Trophoblast cell (in vitro differentiated cells and primary cell): Measurements from ENCODE around the gene KCNH6.

Source experiments
- DNase-seq, 2 donors: peaks; one replicate each; pipeline ENCODE4 v3.0.0-alpha.2; 2016
- H2AFZ ChIP-seq: 2 replicates; pipeline ENCODE4 v1.6.1; 2013; ENCODE audit warnings: low read length, moderate library complexity, mild to moderate bottlenecking; ENCODE audit not compliant: insufficient read depth, poor library complexity
- H2AK5ac ChIP-seq: 2 replicates; pipeline ENCODE4 v1.6.1; 2013; ENCODE audit warnings: mild to moderate bottlenecking, low read length
- H2BK120ac ChIP-seq: 2 replicates; pipeline ENCODE4 v1.6.1; 2013; ENCODE audit warnings: low read length, mild to moderate bottlenecking, moderate library complexity; ENCODE audit not compliant: insufficient read depth, poor library complexity
- H2BK12ac ChIP-seq: 2 replicates; pipeline ENCODE4 v1.6.1; 2013; ENCODE audit warnings: mild to moderate bottlenecking, low read length, moderate library complexity
- H2BK5ac ChIP-seq: 2 replicates; pipeline ENCODE4 v1.6.1; 2013; ENCODE audit warnings: low read length, low read depth, moderate library complexity, mild to moderate bottlenecking; ENCODE audit not compliant: poor library complexity
- H3K14ac ChIP-seq: 2 replicates; pipeline ENCODE4 v1.6.1; 2013; ENCODE audit warnings: mild to moderate bottlenecking, low read length
- H3K18ac ChIP-seq: 2 replicates; pipeline ENCODE4 v1.6.1; 2013; ENCODE audit warnings: mild to moderate bottlenecking, low read length
- H3K23ac ChIP-seq: 2 replicates; pipeline ENCODE4 v1.6.1; 2013; ENCODE audit warnings: low read length
- H3K27ac ChIP-seq: 2 replicates; pipeline ENCODE4 v1.5.1; 2013; ENCODE audit warnings: low read depth, mild to moderate bottlenecking, inconsistent platforms, low read length, moderate library complexity
- H3K27me3 ChIP-seq: 2 replicates; pipeline ENCODE4 v1.6.1; 2013; ENCODE audit warnings: inconsistent platforms, mild to moderate bottlenecking, low read length, moderate library complexity; ENCODE audit not compliant: insufficient read depth
- H3K36me3 ChIP-seq, 2 experiments: 1 replicate in 1 of 2; 2 replicates in 1 of 2; pipeline ENCODE4 v1.6.1; 2013; ENCODE audit warnings: low read length in 2 of 2, mild to moderate bottlenecking in 2 of 2, moderate library complexity in 1 of 2; ENCODE audit not compliant: insufficient read depth in 2 of 2, control insufficient read depth in 1 of 2
- H3K4ac ChIP-seq: 2 replicates; pipeline ENCODE4 v1.6.1; 2013; ENCODE audit warnings: low read depth, mild to moderate bottlenecking, low read length, moderate library complexity
- H3K4me1 ChIP-seq, 2 experiments: 1 replicate in 1 of 2; 2 replicates in 1 of 2; pipeline ENCODE4 v1.6.1; 2013; ENCODE audit warnings: low read length in 2 of 2, mild to moderate bottlenecking in 2 of 2, moderate library complexity in 1 of 2; ENCODE audit not compliant: insufficient read depth in 2 of 2, control insufficient read depth in 1 of 2
- H3K4me2 ChIP-seq: 2 replicates; pipeline ENCODE4 v1.6.1; 2013; ENCODE audit warnings: inconsistent platforms, mild to moderate bottlenecking, low read length, moderate library complexity
- H3K4me3 ChIP-seq: 2 replicates; pipeline ENCODE4 v1.5.1; 2013; ENCODE audit warnings: mild to moderate bottlenecking, low read depth, low read length, inconsistent platforms
- H3K79me1 ChIP-seq: one replicate; pipeline ENCODE4 v1.6.1; 2013; ENCODE audit warnings: low read length
- H3K79me2 ChIP-seq: 2 replicates; pipeline ENCODE4 v1.6.1; 2013; ENCODE audit warnings: low read length, mild to moderate bottlenecking; ENCODE audit not compliant: control insufficient read depth, insufficient read depth, poor library complexity
- H3K9ac ChIP-seq: 2 replicates; pipeline ENCODE4 v1.6.1; 2013; ENCODE audit warnings: mild to moderate bottlenecking, low read length
- H3K9me3 ChIP-seq: 2 replicates; pipeline ENCODE4 v1.6.1; 2013; ENCODE audit warnings: low read depth, mild to moderate bottlenecking, control low read depth, inconsistent platforms, low read length; ENCODE audit not compliant: insufficient read depth
- H4K12ac ChIP-seq: 2 replicates; pipeline ENCODE4 v1.6.1; 2013; ENCODE audit warnings: low read depth, mild to moderate bottlenecking, low read length, moderate library complexity
- H4K8ac ChIP-seq: 2 replicates; pipeline ENCODE4 v1.6.1; 2013; ENCODE audit warnings: low read depth, mild to moderate bottlenecking, low read length, moderate library complexity
- H4K91ac ChIP-seq: one replicate; pipeline ENCODE4 v1.6.1; 2013; ENCODE audit warnings: low read depth, mild to moderate bottlenecking, low read length, moderate library complexity
- WGBS: extraction: QIAGEN DNeasy Blood & Tissue Kit; methylation state at CpG from one replicate; pipeline ENCODE4 v1.1.7; 2013; ENCODE audit warnings: missing lambda C conversion rate; ENCODE audit not compliant: insufficient read length, insufficient coverage; ENCODE audit errors: extremely low coverage; 5-methylcytosine and 5-hydroxymethylcytosine counted together

The KCNH6 gene

DNA sequence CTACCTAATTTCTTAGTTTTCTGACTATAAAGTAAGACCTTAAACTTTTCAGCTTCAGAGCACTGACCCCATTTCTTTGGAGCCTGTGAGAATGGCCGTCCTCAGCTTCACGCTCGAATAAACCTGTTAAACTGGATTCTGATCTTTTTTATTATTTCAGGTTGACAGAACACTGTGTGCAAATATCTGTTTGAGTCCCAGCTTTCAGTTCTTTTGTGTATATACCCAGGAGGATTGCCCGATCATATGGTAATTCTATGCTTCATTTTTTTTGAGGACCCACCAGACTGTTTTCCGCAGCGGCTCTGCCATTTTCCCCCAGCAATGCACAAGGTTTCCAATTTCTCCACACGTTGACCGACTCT is 19.8 kb upstream of the KCNH6 start:
- H2AFZ ChIP-seq, result no peak overlapping the region
- no peak overlapping the region for H2BK12ac ChIP-seq
- H3K18ac ChIP-seq, result no peak overlapping the region
- no peak overlapping the region for H3K9ac ChIP-seq
- no peaks in the 10 kb centered on the region for H3K4me1 ChIP-seq
- H3K14ac ChIP-seq, result no peak overlapping the region
- H3K23ac ChIP-seq, result no peak overlapping the region
- peaks cover 10% of the 10 kb centered on the region for H3K9me3 ChIP-seq
- no peak overlapping the region for H3K27ac ChIP-seq
- H4K91ac ChIP-seq, result no peak overlapping the region
- H3K36me3 ChIP-seq, result no peaks in the 10 kb centered on the region
- H3K4ac ChIP-seq, result no peak overlapping the region
- no CpG with 5 or more reads among the region's 8 CpGs for WGBS
- DNase-seq, result no peak
- H4K8ac ChIP-seq, result no peak overlapping the region
- H2AK5ac ChIP-seq, result no peak overlapping the region
- no peaks in the 10 kb centered on the region for H3K79me2 ChIP-seq
- H3K27me3 ChIP-seq, result no peaks in the 10 kb centered on the region
- no peak overlapping the region for H2BK120ac ChIP-seq
- H3K4me2 ChIP-seq, result no peak overlapping the region
- H4K12ac ChIP-seq, result no peak overlapping the region
- H3K79me1 ChIP-seq, result no peaks in the 10 kb centered on the region
- no peak overlapping the region for H3K4me3 ChIP-seq
- H2BK5ac ChIP-seq, result no peak overlapping the region

DNA sequence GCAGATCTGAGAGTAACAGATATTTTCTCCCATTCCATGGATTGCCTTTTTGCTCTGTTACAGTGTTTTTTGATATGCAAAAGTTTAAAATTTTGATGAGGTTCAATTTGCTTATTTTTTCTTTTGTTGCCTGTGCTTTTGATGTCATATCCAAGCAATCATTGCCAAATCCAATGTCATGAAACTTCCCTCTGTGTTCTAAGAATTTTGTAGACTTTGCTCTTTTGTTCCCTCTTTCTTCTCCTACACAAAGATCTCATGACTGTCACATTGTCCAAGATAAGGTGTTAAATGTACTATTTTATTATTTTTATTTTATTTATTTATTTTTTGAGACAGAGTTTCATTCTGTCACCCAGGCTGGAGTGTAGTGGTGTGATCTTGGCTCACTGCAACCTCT is 18.9 kb upstream of the KCNH6 start:
- H3K4me3 ChIP-seq, result no peak overlapping the region
- H3K27ac ChIP-seq, result no peak overlapping the region
- no peak overlapping the region for H2BK5ac ChIP-seq
- H3K9ac ChIP-seq, result no peak overlapping the region
- no peak for DNase-seq
- H2BK12ac ChIP-seq, result no peak overlapping the region
- H3K79me2 ChIP-seq, result no peaks in the 10 kb centered on the region
- H3K23ac ChIP-seq, result no peak overlapping the region
- H4K12ac ChIP-seq, result no peak overlapping the region
- H3K4ac ChIP-seq, result no peak overlapping the region
- H2AK5ac ChIP-seq, result no peak overlapping the region
- no peak overlapping the region for H2BK120ac ChIP-seq
- no peaks in the 10 kb centered on the region for H3K27me3 ChIP-seq
- H3K18ac ChIP-seq, result no peak overlapping the region
- no peaks in the 10 kb centered on the region for H3K36me3 ChIP-seq
- peaks cover 10% of the 10 kb centered on the region for H3K9me3 ChIP-seq
- H4K91ac ChIP-seq, result no peak overlapping the region
- H4K8ac ChIP-seq, result no peak overlapping the region
- H3K79me1 ChIP-seq, result no peaks in the 10 kb centered on the region
- no peaks in the 10 kb centered on the region for H3K4me1 ChIP-seq
- no peak overlapping the region for H3K14ac ChIP-seq
- no peak overlapping the region for H2AFZ ChIP-seq
- H3K4me2 ChIP-seq, result no peak overlapping the region

DNA sequence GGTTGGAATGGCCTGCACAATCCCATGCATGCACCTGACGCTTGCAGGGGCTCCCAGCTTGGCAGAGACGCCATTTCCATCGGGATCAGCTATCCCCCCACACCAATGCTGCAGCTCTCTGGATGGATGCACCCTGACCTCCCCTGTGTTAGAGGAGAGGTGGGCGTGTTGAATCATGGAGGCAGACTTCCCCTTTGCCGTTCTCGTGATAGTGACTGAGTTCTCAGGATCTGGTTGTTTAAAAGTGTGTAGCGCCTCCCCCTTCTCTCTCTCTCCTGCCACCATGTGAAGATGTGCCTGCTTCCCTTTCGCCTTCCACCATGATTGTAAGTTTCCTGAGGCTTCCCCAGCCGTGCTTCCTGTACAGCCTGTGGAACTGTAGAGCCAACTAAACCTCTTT is 17.8 kb upstream of the KCNH6 start:
- H3K4me2 ChIP-seq, result no peak overlapping the region
- H4K8ac ChIP-seq, result no peak overlapping the region
- no peak overlapping the region for H3K4me3 ChIP-seq
- no peak overlapping the region for H3K4ac ChIP-seq
- H4K12ac ChIP-seq, result no peak overlapping the region
- H3K9me3 ChIP-seq, result peaks cover 10% of the 10 kb centered on the region
- H3K27me3 ChIP-seq, result no peaks in the 10 kb centered on the region
- H2BK5ac ChIP-seq, result no peak overlapping the region
- H3K18ac ChIP-seq, result no peak overlapping the region
- no peak overlapping the region for H3K14ac ChIP-seq
- no peak overlapping the region for H3K9ac ChIP-seq
- no peak overlapping the region for H3K23ac ChIP-seq
- H2BK120ac ChIP-seq, result no peak overlapping the region
- DNase-seq, result no peak
- no peaks in the 10 kb centered on the region for H3K4me1 ChIP-seq
- no peak overlapping the region for H3K27ac ChIP-seq
- H4K91ac ChIP-seq, result no peak overlapping the region
- WGBS, result no CpG with 5 or more reads among the region's 9 CpGs
- H3K79me1 ChIP-seq, result no peaks in the 10 kb centered on the region
- no peaks in the 10 kb centered on the region for H3K36me3 ChIP-seq
- H2AFZ ChIP-seq, result no peak overlapping the region
- H2AK5ac ChIP-seq, result no peak overlapping the region
- no peaks in the 10 kb centered on the region for H3K79me2 ChIP-seq
- H2BK12ac ChIP-seq, result no peak overlapping the region

DNA sequence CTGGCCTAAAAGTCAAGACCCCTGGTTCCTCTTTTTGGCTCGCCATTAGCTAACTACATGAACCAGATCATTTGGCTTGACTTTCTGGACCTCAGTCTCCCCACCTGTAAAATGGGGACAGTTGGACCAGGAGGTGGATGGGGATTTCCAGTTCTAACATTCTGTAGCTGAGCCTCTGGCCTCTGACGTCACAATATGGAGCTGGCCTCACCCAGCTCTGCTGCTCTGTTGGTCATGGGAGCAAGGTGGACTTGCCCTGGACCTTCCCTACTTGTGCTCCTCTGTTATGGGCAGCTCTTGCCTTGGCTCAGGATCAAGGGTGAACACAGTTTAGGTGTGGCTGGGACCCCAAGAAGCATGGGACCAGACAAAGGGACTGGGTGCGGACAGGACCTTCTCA is 16.5 kb upstream of the KCNH6 start:
- Histone ChIP-seq H3K9me3 (peaks cover 10% of the 10 kb centered on the region), H3K79me2 (no peaks in the 10 kb centered on the region), H4K91ac (no peak overlapping the region), H3K79me1 (no peaks in the 10 kb centered on the region), H4K8ac (no peak overlapping the region), H2BK120ac (no peak overlapping the region), H3K36me3 (no peaks in the 10 kb centered on the region), H3K27ac (no peak overlapping the region), H3K4ac (no peak overlapping the region), H3K4me3 (no peak overlapping the region), H3K14ac (no peak overlapping the region), H3K4me1 (no peaks in the 10 kb centered on the region), H4K12ac (no peak overlapping the region), H3K9ac (no peak overlapping the region), H3K23ac (no peak overlapping the region), H3K27me3 (no peaks in the 10 kb centered on the region), H3K18ac (no peak overlapping the region), H2BK12ac (no peak overlapping the region), H2AK5ac (no peak overlapping the region), H2AFZ (no peak overlapping the region), H3K4me2 (no peak overlapping the region), H2BK5ac (no peak overlapping the region)
- DNase-seq, result no peak
- no CpG with 5 or more reads among the region's 3 CpGs for WGBS

DNA sequence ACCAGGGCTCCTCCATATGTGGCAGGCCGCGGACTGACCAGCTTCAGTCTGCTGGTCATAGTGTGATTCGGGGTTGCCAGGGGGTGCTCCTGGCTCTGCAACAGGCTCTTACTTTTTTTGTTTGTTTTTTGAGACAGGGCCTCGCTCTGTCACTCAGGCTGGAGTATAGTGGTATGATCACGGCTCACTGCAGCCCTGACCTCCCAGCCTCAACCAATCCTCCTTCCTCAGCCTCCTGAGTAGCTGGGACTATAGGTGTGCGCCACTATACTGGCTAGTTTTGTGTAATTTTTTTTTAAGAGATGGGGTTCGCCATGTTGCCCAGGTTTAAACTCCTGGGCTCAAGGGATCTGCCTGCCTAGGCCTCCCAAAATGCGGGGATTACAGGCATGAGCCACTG is 11.8 kb upstream of the KCNH6 start:
- no peaks in the 10 kb centered on the region for H3K36me3 ChIP-seq
- no CpG with 5 or more reads among the region's 8 CpGs for WGBS

More for the DNA sequence above, 11.8 kb upstream of the KCNH6 start:
- no peak overlapping the region for H3K23ac ChIP-seq
- H2AK5ac ChIP-seq, result no peak overlapping the region
- H4K8ac ChIP-seq, result no peak overlapping the region
- H2BK12ac ChIP-seq, result no peak overlapping the region
- no peaks in the 10 kb centered on the region for H3K79me2 ChIP-seq
- no peak for DNase-seq
- no peak overlapping the region for H2BK120ac ChIP-seq
- H2AFZ ChIP-seq, result no peak overlapping the region
- no peaks in the 10 kb centered on the region for H3K79me1 ChIP-seq
- no peak overlapping the region for H4K91ac ChIP-seq
- H3K4ac ChIP-seq, result no peak overlapping the region
- peaks cover 5% of the 10 kb centered on the region for H3K9me3 ChIP-seq
- H3K18ac ChIP-seq, result no peak overlapping the region
- H3K9ac ChIP-seq, result no peak overlapping the region
- H3K27ac ChIP-seq, result no peak overlapping the region
- no peak overlapping the region for H3K4me3 ChIP-seq
- H3K14ac ChIP-seq, result no peak overlapping the region
- H3K4me2 ChIP-seq, result no peak overlapping the region
- H4K12ac ChIP-seq, result no peak overlapping the region
- H3K4me1 ChIP-seq, result no peaks in the 10 kb centered on the region
- H2BK5ac ChIP-seq, result no peak overlapping the region
- no peaks in the 10 kb centered on the region for H3K27me3 ChIP-seq
